ENCODE results near the gene ZNF780A.
"Not testable (repeated sequence)": the region's sequence is repeated elsewhere in the genome, so short reads cannot be mapped to it uniquely, and the experiment has no call there.

DNA sequence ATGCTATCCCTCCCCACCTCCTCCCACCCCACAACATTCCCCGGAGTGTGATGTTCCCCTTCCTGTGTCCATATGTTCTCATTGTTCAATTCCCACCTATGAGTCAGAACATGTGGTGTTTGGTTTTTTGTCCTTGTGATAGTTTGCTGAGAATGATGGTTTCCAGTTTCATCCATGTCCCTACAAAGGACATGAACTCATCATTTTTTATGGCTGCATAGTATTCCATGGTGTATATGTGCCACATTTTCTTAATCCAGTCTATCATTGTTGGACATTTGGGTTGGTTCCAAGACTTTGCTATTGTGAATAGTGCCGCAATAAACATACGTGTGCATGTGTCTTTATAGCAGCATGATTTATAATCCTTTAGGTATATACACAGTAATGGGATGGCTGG is 52.7 kb downstream of the ZNF780A start:
- not testable (repeated sequence) for TF ChIP-seq POLR2A (IDR thresholded peaks at IDR 0.05)
- TF ChIP-seq, protein P1, sequence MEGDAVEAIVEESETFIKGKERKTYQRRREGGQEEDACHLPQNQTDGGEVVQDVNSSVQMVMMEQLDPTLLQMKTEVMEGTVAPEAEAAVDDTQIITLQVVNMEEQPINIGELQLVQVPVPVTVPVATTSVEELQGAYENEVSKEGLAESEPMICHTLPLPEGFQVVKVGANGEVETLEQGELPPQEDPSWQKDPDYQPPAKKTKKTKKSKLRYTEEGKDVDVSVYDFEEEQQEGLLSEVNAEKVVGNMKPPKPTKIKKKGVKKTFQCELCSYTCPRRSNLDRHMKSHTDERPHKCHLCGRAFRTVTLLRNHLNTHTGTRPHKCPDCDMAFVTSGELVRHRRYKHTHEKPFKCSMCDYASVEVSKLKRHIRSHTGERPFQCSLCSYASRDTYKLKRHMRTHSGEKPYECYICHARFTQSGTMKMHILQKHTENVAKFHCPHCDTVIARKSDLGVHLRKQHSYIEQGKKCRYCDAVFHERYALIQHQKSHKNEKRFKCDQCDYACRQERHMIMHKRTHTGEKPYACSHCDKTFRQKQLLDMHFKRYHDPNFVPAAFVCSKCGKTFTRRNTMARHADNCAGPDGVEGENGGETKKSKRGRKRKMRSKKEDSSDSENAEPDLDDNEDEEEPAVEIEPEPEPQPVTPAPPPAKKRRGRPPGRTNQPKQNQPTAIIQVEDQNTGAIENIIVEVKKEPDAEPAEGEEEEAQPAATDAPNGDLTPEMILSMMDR (IDR thresholded peaks at IDR 0.05), result not testable (repeated sequence)
